SJCRH30 (cell line): Measurements from ENCODE around the gene ZNF136. TPM values are rescaled to one million over a fixed set of nuclear protein-coding genes. Genes with fewer than 3 reads are reported as not detected.
A peak's percentile ranks its signal among the peaks of the same experiment; 100 is the strongest.

Experiments used
- DNase-seq, 2 experiments: peaks; one replicate each; pipeline ENCODE4 v3.0.0-alpha.2; 2015 to 2020
- H3K27ac ChIP-seq: fragments of 250-450 bp; sonication (Bioruptor Pico); 2 replicates; pipeline ENCODE4 v1.5.1; 2020; ENCODE audit warnings: mild to moderate bottlenecking, moderate library complexity
- H3K27me3 ChIP-seq: fragments of 250-450 bp; sonication (Bioruptor Pico); 2 replicates; pipeline ENCODE4 v1.5.1; 2020; ENCODE audit warnings: mild to moderate bottlenecking, moderate library complexity
- H3K36me3 ChIP-seq: fragments of 250-450 bp; sonication (Bioruptor Pico); 2 replicates; pipeline ENCODE4 v1.5.1; 2020; ENCODE audit warnings: mild to moderate bottlenecking, moderate library complexity
- H3K4me1 ChIP-seq: fragments of 250-450 bp; sonication (Bioruptor Pico); 2 replicates; pipeline ENCODE4 v1.5.1; 2020; ENCODE audit warnings: mild to moderate bottlenecking, moderate library complexity
- H3K4me3 ChIP-seq: fragments of 250-450 bp; sonication (Bioruptor Pico); 2 replicates; pipeline ENCODE4 v1.5.1; 2020; ENCODE audit warnings: mild to moderate bottlenecking, moderate library complexity
- H3K9me3 ChIP-seq: fragments of 250-450 bp; sonication (Bioruptor Pico); replicated peaks from 2 replicates; pipeline ENCODE4 v1.5.1; 2020; ENCODE audit warnings: mild to moderate bottlenecking, moderate library complexity
- total RNA-seq: library from RNA; depleted of rRNA; stranded (reverse); fragments of >200 nt; shearing (Covaris generic); gene quantifications from 2 replicates; pipeline ENCODE4 v1.2.3, GENCODE V29; 2014

ZNF136 gene
- total RNA-seq, 1 experiment from 2014 or later, result 21.7 TPM

GRCh38 chr19:12156223-12157058 is 6.5 kb upstream of the ZNF136 start, which contains the start of gene ZNF625:
Gene ZNF625, minus strand, starts transcription at chr19:12156734. Its CDS starts 176 bp downstream, at chr19:12156558.
- H3K4me1 ChIP-seq, result no peaks in the 10 kb centered on the region
- H3K27ac ChIP-seq, result peak within 1 kb of the TSS; percentile 74
- peaks cover 32% of the 10 kb centered on the region for H3K36me3 ChIP-seq
- peak; percentile 98 for DNase-seq
- H3K27me3 ChIP-seq, result no peaks in the 10 kb centered on the region
- peak within 1 kb of the TSS; percentile 88 for H3K4me3 ChIP-seq
- 0 out of 2 replicates have a peak, but pooled peaks cover 14% of the 10 kb centered on the region for H3K9me3 ChIP-seq

GRCh38 chr19:12159773-12160414 is 3.0 kb upstream of the ZNF136 start:
- Histone ChIP-seq H3K4me1 (peaks cover 2% of the 10 kb centered on the region; the same call in 1 of the 2 replicates), H3K27ac (no peak overlapping the region), H3K4me3 (no peak overlapping the region), H3K36me3 (peaks cover 2% of the 10 kb centered on the region), H3K9me3 (no peaks in the 10 kb centered on the region; the same call in 1 of the 2 replicates), H3K27me3 (no peaks in the 10 kb centered on the region)
- peak in 1 of 2 experiments; percentile 22 for DNase-seq

GRCh38 chr19:12162513-12162881 is 399 bp upstream of the ZNF136 start:
- Histone ChIP-seq H3K9me3 (peaks cover 11% of the 10 kb centered on the region), H3K27me3 (no peaks in the 10 kb centered on the region), H3K36me3 (peaks cover 23% of the 10 kb centered on the region), H3K4me1 (peaks cover 2% of the 10 kb centered on the region; the same call in 1 of the 2 replicates), H3K4me3 (peak overlapping the region; percentile 92), H3K27ac (no peak overlapping the region)
- DNase-seq, result no peak

- peak overlapping the region; percentile 81 for H3K27ac ChIP-seq
- H3K4me3 ChIP-seq, result peak overlapping the region; percentile 92
- peak in 1 of 2 experiments; percentile 17 for DNase-seq
- no peaks in the 10 kb centered on the region for H3K27me3 ChIP-seq
- H3K4me1 ChIP-seq, result peaks cover 2% of the 10 kb centered on the region; the same call in 1 of the 2 replicates
- H3K36me3 ChIP-seq, result peaks cover 32% of the 10 kb centered on the region
- H3K9me3 ChIP-seq, result peaks cover 14% of the 10 kb centered on the region
Measured at GRCh38 chr19:12163826-12164225, 930 bp downstream of the ZNF136 start.

- no peak overlapping the region for H3K4me3 ChIP-seq
- H3K27ac ChIP-seq, result no peak overlapping the region
- H3K9me3 ChIP-seq, result peaks cover 14% of the 10 kb centered on the region
- no peaks in the 10 kb centered on the region for H3K27me3 ChIP-seq
- H3K4me1 ChIP-seq, result peaks cover 2% of the 10 kb centered on the region; the same call in 1 of the 2 replicates
- no peak for DNase-seq
- H3K36me3 ChIP-seq, result peaks cover 60% of the 10 kb centered on the region
Measured at GRCh38 chr19:12166626-12167025, 3.7 kb downstream of the ZNF136 start.

- no peak overlapping the region for H3K27ac ChIP-seq
- DNase-seq, result no peak
- no peaks in the 10 kb centered on the region for H3K4me1 ChIP-seq
- H3K9me3 ChIP-seq, result peaks cover 43% of the 10 kb centered on the region
- H3K4me3 ChIP-seq, result no peak overlapping the region
- H3K36me3 ChIP-seq, result peaks cover 43% of the 10 kb centered on the region
- no peaks in the 10 kb centered on the region for H3K27me3 ChIP-seq
Measured at GRCh38 chr19:12180377-12180776, 17.5 kb downstream of the ZNF136 start.

- no peak overlapping the region for H3K27ac ChIP-seq
- peaks cover 77% of the 10 kb centered on the region for H3K9me3 ChIP-seq
- H3K4me3 ChIP-seq, result no peak overlapping the region
- peak in 1 of 2 experiments; percentile 18 for DNase-seq
- no peaks in the 10 kb centered on the region for H3K4me1 ChIP-seq
- H3K36me3 ChIP-seq, result peaks cover 76% of the 10 kb centered on the region
- no peaks in the 10 kb centered on the region for H3K27me3 ChIP-seq
Measured at GRCh38 chr19:12187625-12188024, 24.7 kb downstream of the ZNF136 start.

GRCh38 chr19:12194827-12195731 is 32.2 kb downstream of the ZNF136 start:
- H3K4me1 ChIP-seq, result no peaks in the 10 kb centered on the region
- no peak overlapping the region for H3K27ac ChIP-seq
- peaks cover 43% of the 10 kb centered on the region for H3K36me3 ChIP-seq
- H3K27me3 ChIP-seq, result no peaks in the 10 kb centered on the region
- peak overlapping the region; percentile 28 for H3K4me3 ChIP-seq
- peak; percentile 31 to 35 for DNase-seq
- peaks cover 35% of the 10 kb centered on the region for H3K9me3 ChIP-seq

GRCh38 chr19:12198136-12198535 is 35.2 kb downstream of the ZNF136 start:
- Histone ChIP-seq H3K36me3 (peaks cover 17% of the 10 kb centered on the region), H3K4me3 (no peak overlapping the region), H3K27ac (no peak overlapping the region), H3K27me3 (no peaks in the 10 kb centered on the region), H3K4me1 (no peaks in the 10 kb centered on the region), H3K9me3 (peaks cover 14% of the 10 kb centered on the region)
- no peak for DNase-seq

- Histone ChIP-seq H3K9me3 (peaks cover 12% of the 10 kb centered on the region), H3K27ac (no peak overlapping the region), H3K4me3 (no peak overlapping the region), H3K4me1 (no peaks in the 10 kb centered on the region), H3K27me3 (no peaks in the 10 kb centered on the region), H3K36me3 (peaks cover 9% of the 10 kb centered on the region)
- DNase-seq, result no peak
Measured at GRCh38 chr19:12199757-12200419, 37.0 kb downstream of the ZNF136 start.

- DNase-seq, result peak in 1 of 2 experiments; percentile 21
- H3K4me1 ChIP-seq, result no peaks in the 10 kb centered on the region
- H3K4me3 ChIP-seq, result no peak overlapping the region
- H3K36me3 ChIP-seq, result peaks cover 13% of the 10 kb centered on the region
- peaks cover 22% of the 10 kb centered on the region for H3K9me3 ChIP-seq
- H3K27ac ChIP-seq, result no peak overlapping the region
- H3K27me3 ChIP-seq, result no peaks in the 10 kb centered on the region
Measured at GRCh38 chr19:12202250-12202649, 39.4 kb downstream of the ZNF136 start.

GRCh38 chr19:12205296-12205695 is 42.4 kb downstream of the ZNF136 start:
- Histone ChIP-seq H3K27me3 (no peaks in the 10 kb centered on the region), H3K27ac (no peak overlapping the region), H3K4me1 (no peaks in the 10 kb centered on the region), H3K4me3 (no peak overlapping the region), H3K36me3 (peaks cover 13% of the 10 kb centered on the region; the same call in 1 of the 2 replicates), H3K9me3 (peaks cover 32% of the 10 kb centered on the region)
- no peak for DNase-seq

GRCh38 chr19:12208221-12208620 is 45.3 kb downstream of the ZNF136 start:
- Histone ChIP-seq H3K27me3 (no peaks in the 10 kb centered on the region), H3K4me1 (no peaks in the 10 kb centered on the region), H3K9me3 (peaks cover 36% of the 10 kb centered on the region), H3K36me3 (peaks cover 13% of the 10 kb centered on the region; the same call in 1 of the 2 replicates), H3K27ac (no peak overlapping the region), H3K4me3 (no peak overlapping the region)
- no peak for DNase-seq

- H3K36me3 ChIP-seq, result no peaks in the 10 kb centered on the region; the same call in 1 of the 2 replicates
- no peaks in the 10 kb centered on the region for H3K4me1 ChIP-seq
- no peak overlapping the region for H3K27ac ChIP-seq
- no peak overlapping the region for H3K4me3 ChIP-seq
- no peak for DNase-seq
- peaks cover 23% of the 10 kb centered on the region for H3K9me3 ChIP-seq
- H3K27me3 ChIP-seq, result no peaks in the 10 kb centered on the region
Measured at GRCh38 chr19:12217332-12217731, 54.4 kb downstream of the ZNF136 start.
